ENCODE results near the gene IFI30.

The IFI30 gene

GRCh38 chr19:18190278-18190677, 16.7 kb downstream of the IFI30 start:
- TF ChIP-seq CTCF (IDR thresholded peaks at IDR 0.05) (no peak), ZFX (IDR thresholded peaks at IDR 0.05; ENCODE audit: borderline replicate concordance) (no peak)
- no peak overlapping the region for H3K27ac ChIP-seq

GRCh38 chr19:18191640-18192062, 18.0 kb downstream of the IFI30 start:
- H3K27ac ChIP-seq: peak overlapping the region; percentile 90

GRCh38 chr19:18192673-18193387, 19.2 kb downstream of the IFI30 start, which contains the start of gene MPV17L2:
MPV17L2 (plus strand) TSS chr19:18193218; CDS start chr19:18193282, 64 bp downstream.
- peak within 1 kb of the TSS; percentile 90 for H3K27ac ChIP-seq
- no peak for TF ChIP-seq CTCF (IDR thresholded peaks at IDR 0.05)
- TF ChIP-seq ZFX (IDR thresholded peaks at IDR 0.05; ENCODE audit: borderline replicate concordance): no peak

More at GRCh38 chr19:18191640-18192062, 18.0 kb downstream of the IFI30 start:
- no peak for TF ChIP-seq ZFX (IDR thresholded peaks at IDR 0.05; ENCODE audit: borderline replicate concordance)
- TF ChIP-seq CTCF (IDR thresholded peaks at IDR 0.05): no peak

GRCh38 chr19:18193388-18194180, 20.0 kb downstream of the IFI30 start:
- TF ChIP-seq ZFX (IDR thresholded peaks at IDR 0.05; ENCODE audit: borderline replicate concordance): no peak
- peak; percentile 19; the same call in 1 of the 2 replicates for TF ChIP-seq CTCF (IDR thresholded peaks at IDR 0.05)
- peak overlapping the region; percentile 90 for H3K27ac ChIP-seq

- TF ChIP-seq CTCF (IDR thresholded peaks at IDR 0.05) (no peak), ZFX (IDR thresholded peaks at IDR 0.05; ENCODE audit: borderline replicate concordance) (no peak)
- H3K27ac ChIP-seq: peak overlapping the region; percentile 90
Measured at GRCh38 chr19:18194181-18194530, 20.5 kb downstream of the IFI30 start.

GRCh38 chr19:18194554-18195238, 21.1 kb downstream of the IFI30 start:
- peak overlapping the region; percentile 90 for H3K27ac ChIP-seq

More at GRCh38 chr19:18194554-18195238, 21.1 kb downstream of the IFI30 start:
- TF ChIP-seq CTCF (IDR thresholded peaks at IDR 0.05) (no peak), ZFX (IDR thresholded peaks at IDR 0.05; ENCODE audit: borderline replicate concordance) (no peak)

All from 22Rv1 (cell line).